HG02852 (cell line): ENCODE measurements around the gene CHST14.
"Not testable (repeated sequence)": the region's sequence is repeated elsewhere in the genome, so short reads cannot be mapped to it uniquely, and the experiment has no call there.

ENCODE experiments used
- ATAC-seq: cut with Tn5 transposase; IDR thresholded peaks from one replicate; pipeline ENCODE4 v1.9.1; 2021; ENCODE audit warnings: mild to moderate bottlenecking, moderate library complexity; ENCODE audit not compliant: unreplicated experiment

CHST14 gene

DNA sequence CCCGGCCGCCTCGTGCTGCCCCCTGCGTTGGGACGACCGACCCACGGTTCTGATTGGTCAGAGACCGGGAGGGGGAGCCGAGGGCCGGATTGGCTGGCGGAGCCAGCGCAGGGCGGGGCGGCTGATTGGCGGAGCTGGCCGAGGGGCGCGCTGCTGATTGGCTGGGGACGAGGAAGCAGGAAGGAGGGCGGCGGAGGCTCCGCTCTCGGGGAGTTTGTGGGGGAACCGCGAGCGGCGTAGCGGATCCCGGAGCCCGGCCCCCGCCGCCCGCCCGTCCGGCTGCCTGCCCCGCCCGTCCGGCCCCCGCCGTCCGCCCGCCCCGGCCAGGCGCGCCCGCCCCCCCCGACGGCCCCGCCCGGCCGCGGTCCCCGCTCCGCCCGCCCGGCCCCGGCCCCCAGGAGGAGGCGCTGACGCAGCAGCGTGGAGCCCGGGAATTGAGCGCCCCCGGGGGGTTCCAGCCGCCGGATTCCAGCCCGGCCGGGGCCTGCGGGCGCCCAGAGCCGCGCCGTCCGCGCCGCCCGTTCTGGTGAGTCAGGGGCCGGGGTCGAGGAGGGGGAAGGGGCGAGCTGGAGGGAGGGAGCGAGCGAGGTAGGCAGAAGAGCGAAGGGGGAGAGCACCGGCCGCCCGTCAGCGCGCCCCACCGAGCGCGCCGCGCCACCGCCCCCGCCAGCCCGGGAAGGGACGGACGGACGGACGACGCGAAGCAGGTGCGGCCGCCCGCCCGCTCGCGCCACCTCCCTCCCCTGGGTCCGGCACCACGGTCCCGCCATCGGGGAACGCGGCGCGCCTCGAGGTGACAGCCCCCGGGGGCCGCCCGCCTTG is 29.8 kb upstream of the CHST14 start, which contains the start of gene BAHD1:
BAHD1 (plus strand) TSS at position 211 of the 822 bp plus-strand sequence. CDS start 17,512 bp downstream, outside the sequence.
- ATAC-seq: peak; percentile 86

DNA sequence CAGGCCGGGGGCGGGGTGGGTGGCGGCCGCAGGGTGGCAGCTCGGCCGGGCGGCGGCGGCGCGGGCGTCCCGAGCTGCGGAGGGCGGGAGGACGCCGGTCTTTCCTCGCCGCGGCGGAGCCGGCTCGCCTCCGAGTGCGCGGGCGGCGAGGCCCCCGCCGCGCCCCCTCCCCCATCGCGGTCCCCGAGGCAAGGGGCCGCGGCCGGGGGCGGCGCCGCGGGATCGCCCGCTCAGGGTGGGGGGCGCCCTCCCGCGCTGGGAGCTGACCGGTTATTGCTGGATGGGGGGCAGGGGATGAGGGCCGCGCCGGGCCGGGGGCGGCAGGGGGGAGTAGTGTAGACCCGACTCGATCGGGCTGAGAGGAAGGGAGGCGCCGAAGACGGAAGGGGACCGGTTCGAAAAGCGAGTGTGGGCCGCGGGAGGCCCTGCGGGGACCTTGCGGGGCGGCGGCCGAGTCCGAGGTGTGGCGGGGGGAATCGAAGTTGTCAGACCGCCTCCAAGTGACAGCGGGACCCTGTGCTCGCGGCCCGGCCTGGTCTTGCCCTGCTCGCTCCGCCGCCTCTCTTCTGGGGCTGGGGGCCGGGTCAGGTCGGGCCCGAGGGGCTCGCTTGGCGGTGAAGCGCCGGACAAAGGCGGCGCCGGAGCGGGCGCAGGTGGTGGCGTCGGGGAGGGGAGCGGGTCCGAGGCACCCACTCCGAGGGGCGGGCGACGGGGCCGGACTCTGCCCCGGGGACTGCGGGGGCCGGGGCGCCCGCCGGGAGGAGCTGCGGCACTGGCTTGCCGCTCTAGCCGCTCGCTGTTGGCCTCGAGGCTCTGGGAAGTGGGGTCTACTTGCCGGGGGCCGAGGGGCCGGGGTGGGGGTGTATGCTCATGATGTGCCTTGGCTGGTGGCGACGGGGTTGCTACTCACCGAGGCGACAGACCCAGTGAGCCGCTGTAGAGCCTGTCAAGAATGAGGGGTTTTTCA is 28.9 kb upstream of the CHST14 start:
- ATAC-seq: peak; percentile 7

DNA sequence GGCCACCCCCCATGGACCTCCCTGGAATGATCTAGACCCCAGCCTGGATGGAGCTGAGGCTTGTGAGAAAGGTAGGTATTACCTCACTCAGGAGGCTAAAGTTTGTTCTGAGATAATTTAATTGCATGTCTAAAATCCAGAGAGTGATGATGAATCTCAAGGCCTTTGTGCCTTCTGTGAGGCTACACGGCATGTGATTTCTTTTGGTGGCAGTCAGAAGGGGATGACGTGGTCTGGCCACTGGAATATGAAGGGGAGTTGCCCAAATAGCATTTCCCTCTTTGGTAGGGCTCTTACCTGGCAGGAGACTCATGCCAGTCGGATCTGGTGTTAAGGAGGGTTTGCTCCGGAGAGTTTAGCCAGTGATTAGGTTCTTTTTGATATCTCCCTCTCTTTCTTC is 27.5 kb upstream of the CHST14 start:
- no peak for ATAC-seq

DNA sequence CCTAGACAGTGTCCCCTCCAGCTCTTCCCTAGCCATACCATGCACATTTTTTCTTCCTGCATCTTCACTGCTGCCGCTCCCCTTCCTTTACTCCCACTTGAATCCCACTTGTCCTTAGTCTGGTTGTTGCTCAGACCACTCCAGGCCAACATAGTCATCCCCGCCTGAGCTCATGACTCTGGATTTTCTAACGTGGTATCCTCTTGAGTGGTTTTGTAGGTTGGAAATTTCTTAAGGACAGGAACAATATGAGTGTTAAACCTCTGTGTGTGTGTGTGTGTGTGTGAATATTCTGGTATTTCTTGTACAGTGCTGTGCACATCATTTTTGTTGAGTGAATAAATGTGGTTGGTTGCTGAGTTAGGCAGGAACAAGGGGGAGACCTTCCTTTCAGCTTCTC is 26.9 kb upstream of the CHST14 start:
- ATAC-seq: no peak

DNA sequence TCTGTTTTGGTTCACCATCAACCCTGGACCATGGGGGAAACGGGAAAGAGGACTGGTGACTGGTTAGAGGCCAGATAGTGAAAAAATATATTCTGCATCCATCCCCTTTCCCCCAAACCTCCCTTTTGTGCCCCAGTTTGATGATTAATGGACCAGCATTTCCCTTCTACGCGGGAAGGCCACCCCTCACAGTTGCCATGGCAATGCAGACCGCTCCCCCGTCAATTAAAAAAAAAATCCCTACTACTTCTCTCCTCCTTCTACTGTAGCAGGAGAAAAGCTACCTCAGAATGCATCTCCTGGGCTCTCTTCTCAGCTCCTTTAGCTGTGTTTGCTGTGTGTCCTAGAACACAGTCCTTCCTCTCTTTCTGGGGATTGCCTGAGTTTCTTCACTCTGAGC is 26.0 kb upstream of the CHST14 start:
- ATAC-seq: no peak

DNA sequence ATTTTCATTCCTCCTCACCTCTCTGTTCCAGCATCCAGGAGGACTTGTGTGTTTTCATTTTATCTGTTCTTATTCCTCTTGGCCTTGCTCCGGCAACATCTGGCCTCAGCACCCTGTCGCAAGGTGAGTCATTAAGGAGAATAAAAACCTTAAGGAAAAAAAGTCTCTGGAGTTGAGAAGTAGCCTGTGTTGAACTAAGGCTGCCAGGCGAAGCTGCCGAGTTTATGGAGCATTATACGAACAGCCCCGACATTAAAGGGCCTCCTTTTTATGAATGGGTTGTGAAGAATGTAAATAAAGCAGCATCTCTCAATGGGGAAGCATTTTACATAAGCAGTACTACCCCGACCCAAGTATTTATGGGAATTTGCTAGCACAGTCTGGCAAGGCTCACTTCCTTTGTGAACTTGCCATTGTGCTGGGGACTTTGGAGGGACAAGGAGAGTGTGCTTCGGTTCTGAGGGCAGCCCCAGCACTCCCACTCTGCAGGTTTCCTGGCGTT is 25.3 kb upstream of the CHST14 start:
- no peak for ATAC-seq

DNA sequence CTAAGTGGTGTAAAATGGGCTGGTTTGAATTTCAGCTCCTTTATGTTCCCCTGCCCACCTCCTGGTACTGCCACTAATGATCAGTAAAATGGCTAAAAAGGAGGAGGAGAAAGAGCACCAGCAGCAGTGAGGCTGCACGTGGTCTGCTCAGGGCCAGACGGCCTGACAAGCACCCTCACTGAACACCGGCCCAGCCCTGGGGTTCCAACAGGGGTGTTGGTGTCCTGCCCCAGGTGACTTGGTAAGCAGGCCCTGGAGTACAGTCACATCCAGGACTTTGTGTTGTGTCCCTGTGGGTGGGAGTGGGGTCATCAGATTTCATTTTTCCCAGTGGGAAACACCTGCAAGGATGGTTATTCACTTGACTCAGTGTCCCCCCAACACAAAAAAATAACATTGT is 24.6 kb upstream of the CHST14 start:
- ATAC-seq: no peak

DNA sequence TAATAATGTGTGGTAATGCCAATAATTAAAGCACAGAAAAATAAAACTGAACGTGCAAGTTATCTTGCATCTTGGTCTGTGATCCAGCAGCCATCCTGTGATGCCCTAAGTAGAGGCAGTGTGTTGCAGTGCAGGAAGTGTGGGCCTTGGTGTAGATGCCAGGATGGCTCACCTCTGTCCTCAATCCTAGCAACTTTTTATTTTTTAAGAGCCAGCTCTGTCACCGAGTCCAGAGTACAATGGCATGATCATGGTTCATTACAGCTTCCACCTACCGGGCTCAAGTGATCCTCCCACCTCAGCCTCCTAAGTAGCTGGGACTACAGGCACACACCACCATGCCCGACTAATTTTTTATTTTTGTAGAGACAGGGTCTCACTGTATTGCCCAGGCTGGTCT is 22.4 kb upstream of the CHST14 start:
- no peak for ATAC-seq

DNA sequence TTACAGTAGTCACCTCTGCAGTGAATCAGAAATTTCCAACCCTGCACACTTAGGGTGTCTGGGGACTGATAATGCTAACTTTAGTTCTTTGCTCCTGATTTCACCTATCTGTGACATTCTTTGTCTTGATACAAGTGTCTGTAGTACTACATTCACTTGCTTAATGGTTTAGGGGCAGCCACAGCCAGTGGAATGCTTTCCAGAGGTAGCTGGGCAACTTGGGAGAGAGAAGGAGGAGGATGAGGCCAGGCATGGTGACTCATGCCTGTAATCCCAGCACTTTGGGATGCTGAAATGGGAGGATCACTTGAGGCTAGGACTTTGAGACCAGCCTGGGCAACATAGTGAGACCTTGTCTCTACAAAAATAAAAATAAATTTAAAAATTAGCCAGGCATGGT is 21.5 kb upstream of the CHST14 start:
- no peak for ATAC-seq

DNA sequence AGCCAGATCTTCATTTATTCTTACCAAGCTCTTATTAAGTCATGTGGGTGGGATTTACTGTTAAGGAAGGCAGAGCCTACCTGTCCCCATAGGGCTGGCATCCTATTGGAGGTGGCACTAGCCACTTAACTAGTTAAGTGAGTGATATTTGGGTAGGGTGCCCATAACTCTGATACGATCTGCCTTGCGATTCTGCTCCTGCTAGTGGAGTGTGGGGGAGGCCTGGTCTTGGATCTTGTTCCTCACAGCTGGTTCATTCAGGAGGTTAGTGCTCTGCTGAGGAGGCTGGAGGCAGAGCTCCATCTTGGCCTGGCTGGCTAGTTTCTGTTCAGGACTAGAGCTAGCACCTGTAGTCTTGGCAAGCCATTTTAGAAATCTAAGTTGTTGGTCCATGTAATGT is 20.7 kb upstream of the CHST14 start:
- no peak for ATAC-seq

DNA sequence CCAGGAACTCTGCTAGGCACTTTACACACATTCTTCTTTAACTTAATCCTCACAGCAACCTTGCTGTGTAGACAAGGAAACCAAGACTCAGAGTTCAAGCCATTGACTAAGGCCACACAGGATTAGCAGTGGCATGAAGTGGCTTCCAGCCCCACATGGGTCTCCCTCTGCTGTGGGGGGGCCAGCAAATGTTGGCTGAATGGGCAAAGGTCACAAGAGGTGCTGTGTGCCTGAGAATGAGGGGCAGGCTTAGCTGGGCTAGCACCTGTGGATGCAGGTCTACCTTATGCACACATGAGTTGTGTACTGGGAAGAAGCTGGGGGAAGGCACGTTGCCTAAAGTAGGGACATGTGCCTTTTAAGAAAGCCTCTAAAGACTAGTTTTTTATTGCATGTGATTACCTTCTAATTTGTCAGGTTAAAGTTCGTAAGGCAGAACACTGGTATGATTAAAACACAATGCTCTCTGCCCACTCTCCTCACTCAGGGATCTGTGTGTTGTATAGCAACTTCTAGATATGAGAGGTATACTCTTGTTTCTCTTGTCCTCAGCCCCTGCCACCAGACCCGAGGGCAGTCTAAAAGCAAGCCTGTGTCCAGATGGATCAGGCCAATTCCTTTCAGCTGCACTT is 19.1 kb upstream of the CHST14 start:
- no peak for ATAC-seq

DNA sequence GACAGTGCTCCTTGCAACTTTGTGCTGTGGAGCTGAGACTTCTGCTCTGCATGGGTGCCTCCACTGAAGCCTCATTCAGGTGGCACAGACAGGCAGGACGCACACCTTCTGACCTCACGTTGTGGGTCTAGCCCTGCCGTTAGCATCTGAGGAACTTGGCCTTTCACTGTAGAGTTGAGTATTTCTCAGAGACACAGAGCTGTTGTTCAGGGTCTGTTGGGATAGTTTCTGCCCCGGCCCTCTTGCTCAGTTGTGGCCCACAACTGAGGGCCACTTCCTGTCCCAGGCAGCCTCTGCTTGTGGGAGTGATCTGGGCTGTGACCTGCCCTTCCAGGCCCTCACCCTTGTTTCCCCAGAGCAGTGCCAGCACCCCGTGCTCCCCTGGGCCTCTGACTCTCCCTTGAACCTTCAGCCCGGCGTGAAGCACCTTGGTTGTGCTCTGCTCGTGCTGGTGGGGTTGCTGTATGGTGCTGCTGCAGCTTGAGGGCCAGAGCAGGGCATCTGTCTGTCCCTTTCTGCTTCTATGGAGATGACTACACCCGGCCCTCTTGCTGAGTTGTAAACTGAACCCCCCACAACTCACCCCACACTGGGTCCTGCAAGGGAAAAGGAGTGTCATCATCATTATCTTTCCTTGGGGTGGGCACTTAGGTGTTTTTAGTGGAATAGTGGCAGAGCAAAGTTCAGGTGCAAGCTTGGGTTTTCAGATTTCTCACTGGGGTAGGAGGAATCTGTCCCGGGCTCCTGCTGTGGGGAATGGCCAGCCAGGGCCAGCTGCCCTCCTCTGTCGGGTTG is 18.3 kb upstream of the CHST14 start:
- ATAC-seq: no peak

DNA sequence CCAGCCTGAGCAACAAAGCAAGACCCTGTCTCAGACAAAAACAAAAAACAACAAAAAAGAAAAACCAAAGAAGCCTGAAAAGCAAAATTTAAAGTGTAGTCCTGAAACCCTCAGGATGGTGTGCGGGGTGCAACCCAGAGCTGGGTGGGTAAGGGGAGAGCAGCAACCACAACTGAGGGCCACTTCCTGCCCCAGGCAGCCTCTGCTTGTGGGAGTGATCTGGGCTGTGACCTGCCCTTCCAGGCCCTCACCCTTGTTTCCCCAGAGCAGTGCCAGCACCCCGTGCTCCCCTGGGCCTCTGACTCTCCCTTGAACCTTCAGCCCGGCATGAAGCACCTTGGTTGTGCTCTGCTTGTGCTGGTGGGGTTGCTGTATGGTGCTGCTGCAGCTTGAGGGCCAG is 16.8 kb upstream of the CHST14 start:
- ATAC-seq: not testable (repeated sequence)

DNA sequence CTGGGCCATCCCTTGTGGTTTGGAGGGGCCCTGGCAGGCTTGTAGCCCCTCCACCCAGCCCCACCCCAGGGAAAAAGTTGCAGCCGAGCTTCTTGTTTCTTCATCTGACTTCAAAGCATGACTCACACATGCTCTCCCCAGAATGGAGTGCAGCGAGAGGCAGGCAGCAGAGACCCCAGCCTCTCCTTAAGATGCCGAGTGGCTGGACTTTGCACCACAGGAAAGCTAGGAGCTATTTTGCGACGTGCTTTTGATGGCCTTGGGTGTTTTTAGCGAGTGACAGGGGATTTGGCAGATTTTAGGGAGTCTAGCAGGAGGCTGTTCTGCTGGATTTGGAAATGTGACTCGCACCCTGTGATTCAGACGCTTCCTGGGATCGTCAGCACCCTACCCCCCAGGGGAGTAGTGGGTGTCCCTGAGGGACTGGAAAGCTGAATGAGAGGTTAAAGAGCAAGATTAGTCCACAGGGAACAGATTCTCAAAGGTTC is 15.8 kb upstream of the CHST14 start:
- no peak for ATAC-seq

DNA sequence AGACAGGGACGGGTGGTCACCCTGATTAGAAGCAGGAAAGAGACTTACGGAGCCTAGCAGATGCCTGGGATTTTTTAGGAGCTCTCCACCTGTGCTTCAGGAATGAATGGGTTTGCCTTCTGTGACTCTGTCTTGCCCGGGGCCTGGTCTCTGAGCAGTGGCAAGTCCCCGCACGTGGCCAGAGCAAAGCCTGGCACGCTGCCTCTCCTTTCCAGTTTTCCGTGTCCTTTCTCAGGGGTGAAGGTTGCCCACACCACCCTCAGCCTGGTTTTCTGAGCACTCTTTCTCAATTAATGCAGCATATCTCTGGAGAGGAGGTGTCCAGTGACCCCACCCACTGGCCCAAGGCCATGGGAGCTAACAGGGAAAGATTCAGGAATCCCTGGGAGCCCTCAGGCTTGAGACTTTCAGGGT is 14.5 kb upstream of the CHST14 start:
- no peak for ATAC-seq

DNA sequence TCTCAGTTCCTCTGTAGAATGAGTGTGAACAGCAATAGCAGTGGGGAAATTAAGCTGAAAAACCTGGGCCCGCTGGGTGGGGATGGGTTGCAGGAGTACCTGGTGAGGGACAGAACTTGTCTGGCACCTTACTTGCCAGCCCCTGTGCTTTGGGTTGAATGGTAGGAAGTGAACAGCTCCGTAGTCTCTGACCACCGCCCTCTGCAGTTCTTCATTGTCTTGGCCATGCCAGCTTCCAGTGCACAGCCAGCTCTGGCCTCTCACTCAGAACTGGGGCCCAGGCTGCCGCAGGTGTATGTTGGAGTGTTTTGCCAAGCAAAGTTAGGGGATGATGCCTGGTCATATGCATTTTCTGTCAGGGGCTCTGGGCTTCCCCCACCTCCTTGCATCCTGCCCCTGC is 14.0 kb upstream of the CHST14 start:
- no peak for ATAC-seq

DNA sequence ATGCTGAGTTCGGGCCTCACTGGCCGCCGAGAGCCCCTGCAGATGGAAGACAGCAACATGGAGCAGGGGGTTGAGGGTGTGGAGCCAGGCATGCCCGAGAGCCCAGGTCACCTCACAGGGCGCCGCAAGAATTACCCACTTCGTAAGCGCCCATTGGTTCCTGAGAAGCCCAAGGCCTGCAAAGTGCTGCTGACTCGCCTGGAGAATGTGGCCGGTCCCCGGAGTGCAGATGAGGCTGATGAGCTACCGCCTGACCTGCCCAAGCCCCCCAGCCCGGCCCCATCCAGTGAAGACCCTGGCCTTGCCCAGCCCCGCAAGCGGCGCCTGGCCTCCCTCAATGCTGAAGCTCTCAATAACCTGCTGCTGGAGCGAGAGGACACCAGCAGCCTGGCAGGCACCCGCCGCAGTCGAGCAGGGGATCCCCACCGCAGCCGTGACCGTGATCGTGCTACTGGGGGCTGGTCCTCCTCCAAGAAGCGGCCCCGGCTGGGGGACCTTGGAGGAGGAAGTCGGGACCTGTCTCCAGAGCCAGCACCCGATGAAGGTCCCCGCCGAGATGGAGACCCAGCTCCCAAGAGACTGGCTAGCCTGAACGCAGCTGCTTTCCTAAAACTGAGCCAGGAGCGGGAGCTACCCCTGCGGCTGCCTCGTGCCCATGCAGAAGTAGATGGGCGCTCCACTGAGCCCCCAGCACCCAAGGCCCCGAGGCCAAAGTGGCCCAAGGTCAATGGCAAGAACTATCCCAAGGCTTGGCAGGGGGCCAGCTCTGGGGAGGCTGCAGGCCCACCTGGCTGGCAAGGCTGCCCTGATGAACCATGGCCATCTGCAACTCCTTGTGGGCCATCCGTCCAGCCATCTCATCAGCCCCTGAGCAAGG is 12.1 kb upstream of the CHST14 start:
- ATAC-seq: no peak

DNA sequence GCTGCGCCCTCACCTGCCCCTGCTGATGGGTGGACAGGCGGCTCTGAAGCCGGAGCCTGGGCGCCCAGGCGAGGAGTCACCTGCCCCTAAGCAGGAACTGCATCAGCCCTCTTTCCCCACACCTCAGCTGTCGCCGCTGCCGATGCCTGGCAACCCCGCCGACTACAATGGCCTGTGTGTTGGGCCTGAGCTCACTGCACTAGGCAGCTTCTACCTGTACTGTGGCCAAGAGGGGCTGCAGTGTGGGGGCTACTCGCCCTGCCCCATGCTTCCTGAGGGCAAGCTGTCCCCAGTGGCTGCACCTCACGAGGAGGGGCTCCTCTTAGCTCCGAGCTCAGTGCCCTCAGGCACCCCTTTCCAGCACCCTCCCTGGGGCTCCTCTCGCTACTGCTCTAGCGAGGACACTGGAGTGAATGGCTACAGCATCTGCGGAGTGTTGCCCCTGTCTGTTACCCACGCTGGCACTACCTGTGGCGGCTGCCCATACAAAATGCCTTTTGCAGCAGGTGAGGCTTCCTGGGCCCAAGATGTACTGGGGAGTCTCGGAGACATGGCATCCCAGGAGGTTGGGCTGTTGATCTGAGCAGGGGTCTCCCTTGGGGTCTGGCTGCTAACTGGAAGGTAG is 11.3 kb upstream of the CHST14 start:
- ATAC-seq: no peak

DNA sequence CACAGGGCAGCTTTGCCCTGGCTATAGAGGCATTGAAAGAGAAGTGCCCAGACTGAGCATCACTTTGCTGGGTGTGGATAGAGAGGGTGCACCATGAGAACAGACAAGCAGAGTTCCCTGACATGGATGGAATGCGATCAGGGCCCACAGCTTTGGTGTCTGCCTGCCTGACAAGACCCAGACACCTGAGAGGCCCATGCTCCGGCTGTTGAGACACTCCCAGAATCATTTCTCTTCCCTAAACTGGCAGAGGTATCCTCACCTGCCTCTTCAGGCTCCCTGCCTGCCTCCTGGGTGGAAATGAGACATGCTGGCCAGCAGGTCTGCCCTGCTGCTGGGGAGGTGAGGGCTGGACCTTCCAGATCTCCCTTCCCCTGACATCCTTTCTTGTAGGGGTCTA is 10.4 kb upstream of the CHST14 start:
- no peak for ATAC-seq
